Transverse colon (tissue), 4 donors: ENCODE results near the gene RTKN.

Experiments
- CTCF ChIP-seq, 5 experiments: fragments of 200-600 bp in 3 of 5; fragments of 450-650 bp in 2 of 5; sonication (generic) in 3 of 5; IDR thresholded peaks; 1 replicate in 2 of 5; 2 replicates in 3 of 5; pipeline ENCODE4 v1.5.1; 2016 to 2017; ENCODE audit warnings: antibody characterized with exemption in 5 of 5, inconsistent platforms in 3 of 5, mild to moderate bottlenecking in 2 of 5, moderate library complexity in 1 of 5
- POLR2AphosphoS5 ChIP-seq, 3 donors: sonication (generic); formaldehyde crosslinking; IDR thresholded peaks; one replicate each; pipeline ENCODE4 v1.6.1; 2016; ENCODE audit warnings: antibody characterized with exemption in 3 of 3

- TF ChIP-seq CTCF (IDR thresholded peaks at IDR 0.05) (no peak), POLR2AphosphoS5 (IDR thresholded peaks at IDR 0.05) (no peak)
These were observed 45.6 kb downstream of the RTKN start for GRCh38 chr2:74396149-74396548.
